Brain microvascular endothelial cell (primary cell): ENCODE results near the gene KCNK4.
"Not testable (repeated sequence)": the region's sequence is repeated elsewhere in the genome, so short reads cannot be mapped to it uniquely, and the experiment has no call there.

Source experiments
- DNase-seq: peaks from one replicate; pipeline ENCODE4 v3.0.0-alpha.2; 2020
- H3K27ac ChIP-seq: fragments of 250-450 bp; sonication (Bioruptor Pico); 2 replicates; pipeline ENCODE4 v1.5.1; 2020; ENCODE audit warnings: mild to moderate bottlenecking, moderate library complexity
- H3K27me3 ChIP-seq: fragments of 250-450 bp; sonication (Bioruptor Pico); replicated peaks from 2 replicates; pipeline ENCODE4 v1.5.1; 2020; ENCODE audit warnings: mild to moderate bottlenecking
- H3K36me3 ChIP-seq: fragments of 250-450 bp; sonication (Bioruptor Pico); replicated peaks from 2 replicates; pipeline ENCODE4 v1.5.1; 2020; ENCODE audit warnings: mild to moderate bottlenecking
- H3K4me3 ChIP-seq: 2 replicates; pipeline ENCODE4 v1.5.1; 2011; ENCODE audit warnings: low read depth, mild to moderate bottlenecking, control low read depth, low read length, moderate library complexity
- in situ Hi-C: cut with HindIII; loops from 2 replicates; pipeline ENCODE4 v1.10.0; 2017; ENCODE audit warnings: low sequenced_read_pairs, low pct_ligation_motif_present
- TF ChIP-seq, protein P1 (sequence below): IDR thresholded peaks from 2 replicates; pipeline ENCODE4 v1.5.1; 2011; ENCODE audit warnings: low read depth, mild to moderate bottlenecking, moderate library complexity, low read length, control low read depth, inconsistent platforms; ENCODE audit errors: missing control alignments

KCNK4 gene

DNA sequence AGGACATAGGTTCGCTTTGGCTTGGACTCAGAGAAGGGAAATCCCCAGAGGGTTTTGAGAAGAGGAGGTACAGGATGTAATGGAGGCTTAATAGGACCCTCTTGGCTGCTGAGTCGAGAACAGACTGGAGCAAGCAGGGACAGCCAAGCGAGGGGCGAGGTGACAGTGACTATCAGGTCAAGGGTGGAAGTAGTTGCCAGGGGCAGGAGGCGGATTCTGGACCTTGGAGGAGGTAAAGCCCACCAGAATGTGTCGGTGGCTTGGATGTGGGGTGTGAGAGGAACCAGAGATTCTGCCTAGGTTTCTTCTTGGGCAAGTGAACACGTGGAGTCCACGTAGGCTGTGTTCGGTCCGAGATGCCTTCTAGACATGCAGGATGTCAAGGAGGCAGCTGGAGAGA is 21.8 kb downstream of the KCNK4 start:
- no peak overlapping the region for H3K27ac ChIP-seq
- TF ChIP-seq, protein P1, sequence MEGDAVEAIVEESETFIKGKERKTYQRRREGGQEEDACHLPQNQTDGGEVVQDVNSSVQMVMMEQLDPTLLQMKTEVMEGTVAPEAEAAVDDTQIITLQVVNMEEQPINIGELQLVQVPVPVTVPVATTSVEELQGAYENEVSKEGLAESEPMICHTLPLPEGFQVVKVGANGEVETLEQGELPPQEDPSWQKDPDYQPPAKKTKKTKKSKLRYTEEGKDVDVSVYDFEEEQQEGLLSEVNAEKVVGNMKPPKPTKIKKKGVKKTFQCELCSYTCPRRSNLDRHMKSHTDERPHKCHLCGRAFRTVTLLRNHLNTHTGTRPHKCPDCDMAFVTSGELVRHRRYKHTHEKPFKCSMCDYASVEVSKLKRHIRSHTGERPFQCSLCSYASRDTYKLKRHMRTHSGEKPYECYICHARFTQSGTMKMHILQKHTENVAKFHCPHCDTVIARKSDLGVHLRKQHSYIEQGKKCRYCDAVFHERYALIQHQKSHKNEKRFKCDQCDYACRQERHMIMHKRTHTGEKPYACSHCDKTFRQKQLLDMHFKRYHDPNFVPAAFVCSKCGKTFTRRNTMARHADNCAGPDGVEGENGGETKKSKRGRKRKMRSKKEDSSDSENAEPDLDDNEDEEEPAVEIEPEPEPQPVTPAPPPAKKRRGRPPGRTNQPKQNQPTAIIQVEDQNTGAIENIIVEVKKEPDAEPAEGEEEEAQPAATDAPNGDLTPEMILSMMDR, result no peak
- in situ Hi-C loops, result no loop called here
- no peak for DNase-seq
- no peaks in the 10 kb centered on the region for H3K27me3 ChIP-seq
- H3K4me3 ChIP-seq, result no peak overlapping the region
- peaks cover 14% of the 10 kb centered on the region for H3K36me3 ChIP-seq

DNA sequence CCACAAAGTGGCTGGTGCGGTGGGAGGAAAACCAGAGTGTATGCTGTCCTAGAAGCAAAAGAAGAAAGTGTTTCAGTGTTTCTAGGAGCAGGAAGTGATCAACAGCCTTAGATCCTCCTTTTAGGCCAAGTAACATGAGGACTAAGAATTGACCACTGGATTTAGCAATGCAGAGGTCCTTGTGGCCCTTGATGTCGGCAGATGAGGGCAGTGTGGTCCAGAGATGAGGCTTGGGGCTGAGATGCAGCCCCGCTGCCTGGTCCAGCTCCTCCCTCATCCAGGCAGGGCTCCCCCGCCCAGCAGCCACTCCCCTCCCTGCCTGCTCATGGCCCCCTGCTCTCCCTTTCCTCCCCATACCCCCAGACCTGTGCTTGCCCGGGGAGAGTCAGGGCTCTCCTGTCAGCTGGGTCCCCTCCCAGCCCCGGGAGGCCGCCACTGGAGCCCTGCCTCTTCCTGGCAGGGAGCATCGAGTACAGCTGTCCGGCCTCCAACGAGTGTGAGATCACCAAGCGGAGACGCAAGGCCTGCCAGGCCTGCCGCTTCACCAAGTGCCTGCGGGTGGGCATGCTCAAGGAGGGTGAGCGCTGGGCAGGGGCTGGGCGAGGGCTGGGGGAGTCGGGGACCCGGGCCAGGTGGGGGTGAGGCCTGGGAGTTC is 22.5 kb downstream of the KCNK4 start:
- Histone ChIP-seq H3K4me3 (no peak overlapping the region), H3K27me3 (no peaks in the 10 kb centered on the region), H3K27ac (no peak overlapping the region), H3K36me3 (peaks cover 14% of the 10 kb centered on the region)
- in situ Hi-C loops, result no loop called here
- no peak for DNase-seq
- TF ChIP-seq, protein P1, result no peak

DNA sequence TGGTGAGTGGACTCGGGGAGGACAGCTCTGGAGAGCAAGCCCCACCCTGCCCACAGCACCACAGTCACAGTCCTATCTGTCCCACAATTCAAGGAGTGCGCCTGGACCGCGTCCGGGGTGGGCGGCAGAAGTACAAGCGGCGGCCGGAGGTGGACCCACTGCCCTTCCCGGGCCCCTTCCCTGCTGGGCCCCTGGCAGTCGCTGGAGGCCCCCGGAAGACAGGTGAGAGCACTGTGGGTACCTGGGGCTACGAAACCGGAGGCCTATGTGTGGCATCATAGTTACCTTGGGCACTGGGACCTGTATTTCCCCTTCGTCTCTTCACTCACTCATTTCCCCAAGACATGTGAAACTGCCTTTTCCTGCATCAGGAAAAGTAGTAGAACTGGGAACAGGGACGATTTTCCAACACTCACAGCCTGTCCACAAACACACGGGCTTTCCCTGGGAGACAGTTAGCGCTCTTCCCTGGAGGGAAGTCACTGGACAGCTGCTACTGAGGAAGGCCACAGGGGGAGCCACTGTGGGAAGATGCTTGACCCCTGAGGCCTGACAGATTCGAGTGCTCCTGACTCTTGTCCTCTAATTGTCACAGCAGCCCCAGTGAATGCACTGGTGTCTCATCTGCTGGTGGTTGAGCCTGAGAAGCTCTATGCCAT is 23.2 kb downstream of the KCNK4 start:
- in situ Hi-C loops, result no loop called here
- H3K27me3 ChIP-seq, result no peaks in the 10 kb centered on the region
- no peak overlapping the region for H3K4me3 ChIP-seq
- DNase-seq, result no peak
- TF ChIP-seq, protein P1, result peak; percentile 45
- H3K27ac ChIP-seq, result no peak overlapping the region
- H3K36me3 ChIP-seq, result peaks cover 14% of the 10 kb centered on the region

DNA sequence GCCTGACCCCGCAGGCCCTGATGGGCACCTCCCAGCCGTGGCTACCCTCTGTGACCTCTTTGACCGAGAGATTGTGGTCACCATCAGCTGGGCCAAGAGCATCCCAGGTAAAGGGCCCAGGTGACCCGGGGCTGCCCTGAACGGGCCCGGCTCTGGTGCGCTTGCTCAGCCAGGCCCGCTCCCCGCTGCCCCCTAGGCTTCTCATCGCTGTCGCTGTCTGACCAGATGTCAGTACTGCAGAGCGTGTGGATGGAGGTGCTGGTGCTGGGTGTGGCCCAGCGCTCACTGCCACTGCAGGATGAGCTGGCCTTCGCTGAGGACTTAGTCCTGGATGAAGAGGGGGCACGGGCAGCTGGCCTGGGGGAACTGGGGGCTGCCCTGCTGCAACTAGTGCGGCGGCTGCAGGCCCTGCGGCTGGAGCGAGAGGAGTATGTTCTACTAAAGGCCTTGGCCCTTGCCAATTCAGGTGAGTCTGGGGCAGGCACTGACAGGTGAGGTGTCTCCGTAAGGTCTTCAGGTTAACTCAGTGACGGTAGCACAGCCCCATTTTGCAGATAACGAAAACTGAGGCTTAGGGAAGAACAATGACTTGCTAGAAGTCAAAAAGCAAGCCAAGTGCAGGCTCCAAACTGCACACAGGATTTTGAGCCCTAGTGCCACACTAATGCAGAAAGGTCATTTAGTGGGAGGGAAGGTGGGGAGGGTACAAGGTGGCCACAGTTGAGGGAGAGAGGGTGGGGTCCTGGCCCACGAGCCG is 23.9 kb downstream of the KCNK4 start:
- TF ChIP-seq, protein P1, result no peak
- H3K4me3 ChIP-seq, result no peak overlapping the region
- H3K36me3 ChIP-seq, result peaks cover 14% of the 10 kb centered on the region
- no peak for DNase-seq
- no peaks in the 10 kb centered on the region for H3K27me3 ChIP-seq
- in situ Hi-C loops, result no loop called here
- H3K27ac ChIP-seq, result no peak overlapping the region

DNA sequence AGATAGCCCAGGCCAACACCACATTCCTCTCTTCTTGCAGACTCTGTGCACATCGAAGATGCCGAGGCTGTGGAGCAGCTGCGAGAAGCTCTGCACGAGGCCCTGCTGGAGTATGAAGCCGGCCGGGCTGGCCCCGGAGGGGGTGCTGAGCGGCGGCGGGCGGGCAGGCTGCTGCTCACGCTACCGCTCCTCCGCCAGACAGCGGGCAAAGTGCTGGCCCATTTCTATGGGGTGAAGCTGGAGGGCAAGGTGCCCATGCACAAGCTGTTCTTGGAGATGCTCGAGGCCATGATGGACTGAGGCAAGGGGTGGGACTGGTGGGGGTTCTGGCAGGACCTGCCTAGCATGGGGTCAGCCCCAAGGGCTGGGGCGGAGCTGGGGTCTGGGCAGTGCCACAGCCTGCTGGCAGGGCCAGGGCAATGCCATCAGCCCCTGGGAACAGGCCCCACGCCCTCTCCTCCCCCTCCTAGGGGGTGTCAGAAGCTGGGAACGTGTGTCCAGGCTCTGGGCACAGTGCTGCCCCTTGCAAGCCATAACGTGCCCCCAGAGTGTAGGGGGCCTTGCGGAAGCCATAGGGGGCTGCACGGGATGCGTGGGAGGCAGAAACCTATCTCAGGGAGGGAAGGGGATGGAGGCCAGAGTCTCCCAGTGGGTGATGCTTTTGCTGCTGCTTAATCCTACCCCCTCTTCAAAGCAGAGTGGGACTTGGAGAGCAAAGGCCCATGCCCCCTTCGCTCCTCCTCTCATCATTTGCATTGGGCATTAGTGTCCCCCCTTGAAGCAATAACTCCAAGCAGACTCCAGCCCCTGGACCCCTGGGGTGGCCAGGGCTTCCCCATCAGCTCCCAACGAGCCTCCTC is 24.8 kb downstream of the KCNK4 start:
- H3K27ac ChIP-seq, H3K27me3 ChIP-seq, DNase-seq, in situ Hi-C loops: not testable (repeated sequence)
- peaks cover 20% of the 10 kb centered on the region for H3K36me3 ChIP-seq
- H3K4me3 ChIP-seq, result peak overlapping the region; percentile 3
